KMS-11 (cell line): ENCODE results near the gene ARHGEF35.

ENCODE experiments used
- H2AFZ ChIP-seq: fragments of 200-600 bp; sonication (generic); 2 replicates; pipeline ENCODE4 v1.6.1; 2016; ENCODE audit warnings: antibody characterized with exemption, mixed run types, low read depth
- H3K27ac ChIP-seq: fragments of 200-600 bp; sonication (generic); 2 replicates; pipeline ENCODE4 v1.6.1; 2016; ENCODE audit warnings: mild to moderate bottlenecking, mixed run types
- H3K27me3 ChIP-seq: fragments of 200-600 bp; sonication (generic); 2 replicates; pipeline ENCODE4 v1.6.1; 2017; ENCODE audit warnings: mild to moderate bottlenecking, low read depth, mixed run types, moderate library complexity; ENCODE audit not compliant: insufficient read depth
- H3K36me3 ChIP-seq: fragments of 200-600 bp; sonication (generic); 2 replicates; pipeline ENCODE4 v1.6.1; 2017; ENCODE audit warnings: mild to moderate bottlenecking, mixed run types; ENCODE audit not compliant: insufficient read depth
- H3K4me1 ChIP-seq: fragments of 200-600 bp; sonication (generic); 2 replicates; pipeline ENCODE4 v1.6.1; 2016; ENCODE audit warnings: mild to moderate bottlenecking, low read depth, mixed run types; ENCODE audit not compliant: poor library complexity, severe bottlenecking
- H3K4me2 ChIP-seq: fragments of 200-600 bp; sonication (generic); 2 replicates; pipeline ENCODE4 v1.7.0; 2016; ENCODE audit warnings: mild to moderate bottlenecking, mixed run types
- H3K4me3 ChIP-seq: fragments of 200-600 bp; sonication (generic); IDR thresholded peaks from 2 replicates; pipeline ENCODE4 v1.6.1; 2017; ENCODE audit warnings: low read depth, low read length, mixed read lengths; ENCODE audit not compliant: insufficient read depth
- H3K79me2 ChIP-seq: fragments of 200-600 bp; sonication (generic); 2 replicates; pipeline ENCODE4 v1.6.1; 2016; ENCODE audit warnings: low read depth, mixed run types; ENCODE audit not compliant: insufficient read depth
- H3K9ac ChIP-seq: fragments of 200-600 bp; sonication (generic); 2 replicates; pipeline ENCODE4 v1.6.1; 2016; ENCODE audit warnings: mild to moderate bottlenecking, mixed run types
- H4K20me1 ChIP-seq: fragments of 200-600 bp; sonication (generic); 2 replicates; pipeline ENCODE4 v1.6.1; 2016; ENCODE audit warnings: mild to moderate bottlenecking, mixed run types; ENCODE audit not compliant: insufficient read depth
- TF ChIP-seq, protein P1 (sequence below): fragments of 200-600 bp; sonication (generic); conservative IDR thresholded peaks from 2 replicates; pipeline ENCODE4 v1.6.1; 2017; ENCODE audit warnings: low read depth, mild to moderate bottlenecking, antibody characterized with exemption, low read length, moderate library complexity, mixed read lengths

The ARHGEF35 gene

GRCh38 chr7:144137501-144137900 lies 58.1 kb downstream of the ARHGEF35 start:
- no peaks in the 10 kb centered on the region for H3K79me2 ChIP-seq
- TF ChIP-seq, protein P1, sequence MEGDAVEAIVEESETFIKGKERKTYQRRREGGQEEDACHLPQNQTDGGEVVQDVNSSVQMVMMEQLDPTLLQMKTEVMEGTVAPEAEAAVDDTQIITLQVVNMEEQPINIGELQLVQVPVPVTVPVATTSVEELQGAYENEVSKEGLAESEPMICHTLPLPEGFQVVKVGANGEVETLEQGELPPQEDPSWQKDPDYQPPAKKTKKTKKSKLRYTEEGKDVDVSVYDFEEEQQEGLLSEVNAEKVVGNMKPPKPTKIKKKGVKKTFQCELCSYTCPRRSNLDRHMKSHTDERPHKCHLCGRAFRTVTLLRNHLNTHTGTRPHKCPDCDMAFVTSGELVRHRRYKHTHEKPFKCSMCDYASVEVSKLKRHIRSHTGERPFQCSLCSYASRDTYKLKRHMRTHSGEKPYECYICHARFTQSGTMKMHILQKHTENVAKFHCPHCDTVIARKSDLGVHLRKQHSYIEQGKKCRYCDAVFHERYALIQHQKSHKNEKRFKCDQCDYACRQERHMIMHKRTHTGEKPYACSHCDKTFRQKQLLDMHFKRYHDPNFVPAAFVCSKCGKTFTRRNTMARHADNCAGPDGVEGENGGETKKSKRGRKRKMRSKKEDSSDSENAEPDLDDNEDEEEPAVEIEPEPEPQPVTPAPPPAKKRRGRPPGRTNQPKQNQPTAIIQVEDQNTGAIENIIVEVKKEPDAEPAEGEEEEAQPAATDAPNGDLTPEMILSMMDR = no peak
- no peaks in the 10 kb centered on the region for H3K36me3 ChIP-seq
- H4K20me1 ChIP-seq = no peaks in the 10 kb centered on the region
- H3K27me3 ChIP-seq = no peaks in the 10 kb centered on the region
- H3K4me1 ChIP-seq = no peaks in the 10 kb centered on the region
- no peak overlapping the region for H3K9ac ChIP-seq
- no peak overlapping the region for H3K4me3 ChIP-seq
- H2AFZ ChIP-seq = no peak overlapping the region
- no peak overlapping the region for H3K27ac ChIP-seq
- no peak overlapping the region for H3K4me2 ChIP-seq
